Activated CD4-positive, CD25-positive, alpha-beta regulatory T cell (primary cell): ENCODE data around the gene FRMD3.

Experiments
- DNase-seq, 4 experiments: peaks; one replicate each; lab custom pipeline; 2025; lab: John Stamatoyannopoulos, UW

The FRMD3 gene

GRCh38 chr9:83472764-83473163, 65.4 kb downstream of the FRMD3 start:
- DNase-seq = no peak

- no peak for DNase-seq
These were observed 66.0 kb downstream of the FRMD3 start for GRCh38 chr9:83472221-83472665.

GRCh38 chr9:83471241-83471640, 67.0 kb downstream of the FRMD3 start:
- no peak for DNase-seq

- no peak for DNase-seq
These were observed 68.5 kb downstream of the FRMD3 start for GRCh38 chr9:83469722-83470121.

- no peak for DNase-seq
These were observed 69.4 kb downstream of the FRMD3 start for GRCh38 chr9:83468821-83469220.

GRCh38 chr9:83466877-83467276, 71.3 kb downstream of the FRMD3 start:
- DNase-seq = no peak

- no peak for DNase-seq
These were observed 71.8 kb downstream of the FRMD3 start for GRCh38 chr9:83466351-83466750.

GRCh38 chr9:83459830-83460229, 78.4 kb downstream of the FRMD3 start:
- no peak for DNase-seq

- no peak for DNase-seq
These were observed 79.7 kb downstream of the FRMD3 start for GRCh38 chr9:83458530-83458929.

GRCh38 chr9:83457005-83457404, 81.2 kb downstream of the FRMD3 start:
- DNase-seq = no peak

GRCh38 chr9:83456226-83456625, 82.0 kb downstream of the FRMD3 start:
- DNase-seq = no peak

GRCh38 chr9:83454076-83454475, 84.1 kb downstream of the FRMD3 start:
- no peak for DNase-seq

GRCh38 chr9:83451308-83451707, 86.9 kb downstream of the FRMD3 start:
- DNase-seq = no peak

GRCh38 chr9:83449983-83450382, 88.2 kb downstream of the FRMD3 start:
- DNase-seq = no peak

- no peak for DNase-seq
These were observed 89.0 kb downstream of the FRMD3 start for GRCh38 chr9:83449166-83449565.

- DNase-seq = no peak
These were observed 89.6 kb downstream of the FRMD3 start for GRCh38 chr9:83448626-83449025.

GRCh38 chr9:83447351-83447750, 90.8 kb downstream of the FRMD3 start:
- no peak for DNase-seq

GRCh38 chr9:83445703-83446265, 92.4 kb downstream of the FRMD3 start:
- no peak for DNase-seq

- no peak for DNase-seq
These were observed 94.1 kb downstream of the FRMD3 start for GRCh38 chr9:83444110-83444509.

GRCh38 chr9:83441390-83441789, 96.8 kb downstream of the FRMD3 start:
- DNase-seq = no peak

- no peak for DNase-seq
These were observed 97.6 kb downstream of the FRMD3 start for GRCh38 chr9:83440641-83441040.

- DNase-seq = no peak
These were observed 102.9 kb downstream of the FRMD3 start for GRCh38 chr9:83435301-83435700.

- no peak for DNase-seq
These were observed 103.9 kb downstream of the FRMD3 start for GRCh38 chr9:83434254-83434653.

- DNase-seq = no peak
These were observed 104.4 kb downstream of the FRMD3 start for GRCh38 chr9:83433846-83434245.
